ENCODE measurements around the gene DCUN1D1. TPM values are rescaled to one million over a fixed set of nuclear protein-coding genes. Genes with fewer than 3 reads are reported as not detected.
"Not testable (repeated sequence)": the region's sequence is repeated elsewhere in the genome, so short reads cannot be mapped to it uniquely, and the experiment has no call there.

Gene DCUN1D1
- total and polyA plus RNA-seq, 2 donors from 2014 or later: 14.2 to 47.9 TPM

DNA sequence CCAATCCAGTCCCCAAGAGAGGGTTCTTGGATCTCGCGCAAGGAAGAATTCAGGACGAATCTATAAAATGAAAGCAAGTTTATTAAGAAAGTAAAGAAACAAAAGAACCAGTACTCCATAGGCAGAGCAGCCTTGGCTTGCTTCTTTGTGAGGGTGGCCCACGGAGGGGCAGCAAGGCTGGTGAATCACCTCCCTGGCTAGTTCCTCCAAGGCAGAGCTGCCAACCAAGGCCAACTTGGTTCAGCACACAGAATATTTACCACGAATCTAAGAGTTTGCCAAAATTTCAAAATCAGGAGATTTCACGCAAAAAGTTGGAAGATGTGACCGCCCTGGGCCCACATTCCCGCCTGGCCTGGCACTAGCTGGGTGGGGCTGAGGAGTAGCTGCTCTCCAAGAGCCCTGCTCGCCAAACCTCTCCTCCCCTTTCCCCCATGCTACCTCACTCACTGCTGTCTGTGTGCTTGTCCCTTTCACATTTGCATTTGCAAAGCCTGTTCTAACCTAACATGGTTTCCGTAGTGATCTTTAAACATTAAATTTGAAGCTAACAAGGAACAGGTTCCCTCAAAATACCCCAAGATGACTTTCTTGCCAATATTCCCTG is 26.2 kb upstream of the DCUN1D1 start:
- FAIRE-seq: no peak
- Histone ChIP-seq H3K4me1 (ENCODE audit: control insufficient read depth in 2 of 3, insufficient read depth in 2 of 3, low read depth in 1 of 3, low read length in 3 of 3) (peaks cover 0 to 2% (median 0%) of the 10 kb centered on the region in 3 donors), H3K27me3 (ENCODE audit: control insufficient read depth, insufficient read depth, low read length) (no peaks in the 10 kb centered on the region), H3K9me3 (ENCODE audit: control insufficient read depth in 2 of 3, insufficient read depth in 1 of 3, low read length in 3 of 3) (no peaks in the 10 kb centered on the region), H3K9ac (ENCODE audit: low read length in 3 of 3) (no peak overlapping the region), H3K4me3 (ENCODE audit: low read length in 3 of 3) (no peak overlapping the region), H3K27ac (ENCODE audit: low read depth in 2 of 2, low read length in 2 of 2) (no peak overlapping the region), H3K36me3 (ENCODE audit: control insufficient read depth in 2 of 3, insufficient read depth in 3 of 3, low read length in 3 of 3) (no peaks in the 10 kb centered on the region)
- TF ChIP-seq, protein P1, sequence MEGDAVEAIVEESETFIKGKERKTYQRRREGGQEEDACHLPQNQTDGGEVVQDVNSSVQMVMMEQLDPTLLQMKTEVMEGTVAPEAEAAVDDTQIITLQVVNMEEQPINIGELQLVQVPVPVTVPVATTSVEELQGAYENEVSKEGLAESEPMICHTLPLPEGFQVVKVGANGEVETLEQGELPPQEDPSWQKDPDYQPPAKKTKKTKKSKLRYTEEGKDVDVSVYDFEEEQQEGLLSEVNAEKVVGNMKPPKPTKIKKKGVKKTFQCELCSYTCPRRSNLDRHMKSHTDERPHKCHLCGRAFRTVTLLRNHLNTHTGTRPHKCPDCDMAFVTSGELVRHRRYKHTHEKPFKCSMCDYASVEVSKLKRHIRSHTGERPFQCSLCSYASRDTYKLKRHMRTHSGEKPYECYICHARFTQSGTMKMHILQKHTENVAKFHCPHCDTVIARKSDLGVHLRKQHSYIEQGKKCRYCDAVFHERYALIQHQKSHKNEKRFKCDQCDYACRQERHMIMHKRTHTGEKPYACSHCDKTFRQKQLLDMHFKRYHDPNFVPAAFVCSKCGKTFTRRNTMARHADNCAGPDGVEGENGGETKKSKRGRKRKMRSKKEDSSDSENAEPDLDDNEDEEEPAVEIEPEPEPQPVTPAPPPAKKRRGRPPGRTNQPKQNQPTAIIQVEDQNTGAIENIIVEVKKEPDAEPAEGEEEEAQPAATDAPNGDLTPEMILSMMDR (IDR thresholded peaks at IDR 0.05; ENCODE audit: borderline replicate concordance, extremely low read depth, insufficient read depth): no peak
- intact Hi-C loops (cut with DNase I): no loop called here
- no peak for DNase-seq

DNA sequence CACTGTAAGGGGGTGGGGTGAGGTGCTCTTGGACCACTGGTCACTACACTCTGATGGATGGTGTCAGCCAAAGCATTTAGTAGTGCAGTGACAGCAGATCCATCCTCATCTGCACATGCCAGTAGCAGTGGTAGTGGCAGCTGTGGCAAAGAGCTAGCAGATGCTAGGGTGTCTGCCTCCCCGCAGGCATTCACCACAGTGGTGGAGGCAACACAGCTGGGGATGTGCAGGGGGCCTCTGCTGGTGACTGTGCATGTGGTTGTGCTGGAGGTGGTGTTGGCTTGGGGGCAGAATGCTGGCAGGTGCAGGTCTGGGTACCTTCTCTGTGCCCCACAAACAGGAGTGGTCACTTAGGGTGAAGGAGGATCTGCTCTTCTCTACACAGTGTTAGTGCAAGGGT is 19.4 kb upstream of the DCUN1D1 start:
- Histone ChIP-seq H3K9ac (ENCODE audit: low read length in 3 of 3) (no peak overlapping the region), H3K4me1 (ENCODE audit: control insufficient read depth in 2 of 3, insufficient read depth in 2 of 3, low read depth in 1 of 3, low read length in 3 of 3) (no peaks in the 10 kb centered on the region), H3K36me3 (ENCODE audit: control insufficient read depth in 2 of 3, insufficient read depth in 3 of 3, low read length in 3 of 3) (no peaks in the 10 kb centered on the region), H3K27me3 (ENCODE audit: control insufficient read depth, insufficient read depth, low read length) (no peaks in the 10 kb centered on the region), H3K4me3 (ENCODE audit: low read length in 3 of 3) (no peak overlapping the region), H3K9me3 (ENCODE audit: control insufficient read depth in 2 of 3, insufficient read depth in 1 of 3, low read length in 3 of 3) (no peaks in the 10 kb centered on the region), H3K27ac (ENCODE audit: low read depth in 2 of 2, low read length in 2 of 2) (no peak overlapping the region)
- intact Hi-C loops (cut with DNase I): no loop called here
- TF ChIP-seq, protein P1 (IDR thresholded peaks at IDR 0.05; ENCODE audit: borderline replicate concordance, extremely low read depth, insufficient read depth): no peak
- FAIRE-seq (no peak), DNase-seq (no peak)

DNA sequence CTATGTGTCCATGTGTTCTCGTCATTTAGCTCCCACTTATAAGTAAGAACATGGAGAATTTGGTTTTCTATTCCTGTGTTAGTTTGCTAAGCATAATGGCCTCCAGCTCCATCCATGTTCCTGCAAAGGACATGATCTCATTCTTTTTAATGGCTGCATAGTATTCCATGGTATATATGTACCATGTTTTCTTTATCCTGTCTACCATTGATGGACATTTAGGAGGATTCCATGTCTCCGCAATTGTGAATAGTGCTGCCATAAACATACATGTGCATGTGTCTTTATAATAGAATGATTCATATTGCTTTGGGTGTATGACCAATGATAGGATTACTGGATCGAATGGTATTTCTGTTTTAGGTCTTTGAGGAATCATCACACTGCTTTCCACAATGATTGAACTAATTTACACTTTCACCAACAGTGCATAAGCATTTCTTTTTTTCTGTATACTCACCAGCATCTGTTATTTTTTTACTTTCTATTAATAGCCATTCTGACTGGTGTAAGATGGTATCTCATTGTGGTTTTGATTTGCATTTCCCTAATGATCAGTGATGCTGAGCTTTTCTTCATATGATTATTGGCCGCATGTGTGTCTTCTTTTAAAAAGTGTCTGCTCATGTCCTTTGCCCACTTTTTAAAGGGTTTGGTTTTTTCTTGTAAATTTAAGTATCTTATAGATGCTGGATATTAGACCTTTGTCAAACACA is 13.3 kb upstream of the DCUN1D1 start:
- H3K27me3 ChIP-seq (ENCODE audit: control insufficient read depth, insufficient read depth, low read length); FAIRE-seq: not testable (repeated sequence)

DNA sequence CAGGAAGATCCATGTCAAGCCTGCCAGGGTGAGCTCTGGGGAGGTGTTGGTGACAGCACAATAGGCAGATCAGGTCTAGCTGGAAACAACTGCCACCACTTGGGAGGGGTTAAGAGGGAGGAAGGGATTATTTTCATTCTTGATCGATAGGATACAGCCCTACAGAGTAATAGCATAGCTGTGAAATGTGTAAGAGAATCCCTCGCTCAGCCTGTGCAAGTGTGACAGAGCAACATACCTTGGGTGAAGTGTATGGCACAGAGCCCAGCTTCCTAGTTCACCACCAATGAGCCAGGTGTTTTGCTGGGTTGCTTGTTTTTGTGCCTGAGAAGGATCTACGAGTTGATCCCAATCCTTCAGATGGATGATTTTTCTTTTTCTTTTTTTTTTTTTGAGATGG is 9.2 kb upstream of the DCUN1D1 start:
- Histone ChIP-seq H3K27me3 (ENCODE audit: control insufficient read depth, insufficient read depth, low read length) (no peaks in the 10 kb centered on the region), H3K36me3 (ENCODE audit: control insufficient read depth in 2 of 3, insufficient read depth in 3 of 3, low read length in 3 of 3) (no peaks in the 10 kb centered on the region), H3K9me3 (ENCODE audit: control insufficient read depth in 2 of 3, insufficient read depth in 1 of 3, low read length in 3 of 3) (no peaks in the 10 kb centered on the region), H3K27ac (ENCODE audit: low read depth in 2 of 2, low read length in 2 of 2) (no peak overlapping the region), H3K4me1 (ENCODE audit: control insufficient read depth in 2 of 3, insufficient read depth in 2 of 3, low read depth in 1 of 3, low read length in 3 of 3) (no peaks in the 10 kb centered on the region), H3K4me3 (ENCODE audit: low read length in 3 of 3) (no peak overlapping the region), H3K9ac (ENCODE audit: low read length in 3 of 3) (no peak overlapping the region)
- no peak for DNase-seq
- TF ChIP-seq, protein P1 (IDR thresholded peaks at IDR 0.05; ENCODE audit: borderline replicate concordance, extremely low read depth, insufficient read depth): no peak
- intact Hi-C loops (cut with DNase I): no loop called here
- FAIRE-seq: no peak

More for the DNA sequence above, 13.3 kb upstream of the DCUN1D1 start:
- H3K36me3 ChIP-seq (ENCODE audit: control insufficient read depth in 2 of 3, insufficient read depth in 3 of 3, low read length in 3 of 3); H3K4me3 ChIP-seq (ENCODE audit: low read length in 3 of 3); H3K27ac ChIP-seq (ENCODE audit: low read depth in 2 of 2, low read length in 2 of 2); DNase-seq; H3K9ac ChIP-seq (ENCODE audit: low read length in 3 of 3); H3K9me3 ChIP-seq (ENCODE audit: control insufficient read depth in 2 of 3, insufficient read depth in 1 of 3, low read length in 3 of 3); intact Hi-C loops (cut with DNase I); H3K4me1 ChIP-seq (ENCODE audit: control insufficient read depth in 2 of 3, insufficient read depth in 2 of 3, low read depth in 1 of 3, low read length in 3 of 3): not testable (repeated sequence)
